Fibroblast of lung (primary cell): ENCODE measurements around the gene HYAL1.

Experiments used
- EZH2 ChIP-seq: IDR thresholded peaks from 2 replicates; pipeline ENCODE4 v1.5.1; 2012; ENCODE audit warnings: low read length, control low read depth, mild to moderate bottlenecking; ENCODE audit errors: missing control alignments
- TF ChIP-seq, protein P1 (sequence below), 2 donors: IDR thresholded peaks in 1 of 2; conservative IDR thresholded peaks in 1 of 2; 1 replicate in 1 of 2; 2 replicates in 1 of 2; pipeline ENCODE4 v1.5.1; 2011 to 2012; ENCODE audit warnings: low read length in 2 of 2, control low read depth in 1 of 2, inconsistent platforms in 1 of 2, low read depth in 1 of 2, mild to moderate bottlenecking in 1 of 2

DNA sequence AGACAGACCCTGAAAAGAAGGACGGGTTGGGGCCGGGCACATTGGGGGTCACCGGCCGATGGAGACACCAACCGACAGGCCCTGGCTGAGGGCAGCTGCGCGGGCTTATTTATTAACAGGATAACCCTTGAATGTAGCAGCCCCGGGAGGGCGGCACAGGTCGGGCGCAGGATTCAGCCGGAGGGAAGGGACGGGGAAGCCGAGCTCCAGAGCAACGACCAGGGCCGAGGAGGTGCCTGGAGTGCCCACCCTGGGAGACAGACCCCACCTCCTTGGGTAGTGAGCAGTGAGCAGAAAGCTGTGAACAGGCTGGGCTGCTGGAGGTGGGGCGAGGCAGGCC is 26.6 kb downstream of the HYAL1 start:
- TF ChIP-seq, protein P1, sequence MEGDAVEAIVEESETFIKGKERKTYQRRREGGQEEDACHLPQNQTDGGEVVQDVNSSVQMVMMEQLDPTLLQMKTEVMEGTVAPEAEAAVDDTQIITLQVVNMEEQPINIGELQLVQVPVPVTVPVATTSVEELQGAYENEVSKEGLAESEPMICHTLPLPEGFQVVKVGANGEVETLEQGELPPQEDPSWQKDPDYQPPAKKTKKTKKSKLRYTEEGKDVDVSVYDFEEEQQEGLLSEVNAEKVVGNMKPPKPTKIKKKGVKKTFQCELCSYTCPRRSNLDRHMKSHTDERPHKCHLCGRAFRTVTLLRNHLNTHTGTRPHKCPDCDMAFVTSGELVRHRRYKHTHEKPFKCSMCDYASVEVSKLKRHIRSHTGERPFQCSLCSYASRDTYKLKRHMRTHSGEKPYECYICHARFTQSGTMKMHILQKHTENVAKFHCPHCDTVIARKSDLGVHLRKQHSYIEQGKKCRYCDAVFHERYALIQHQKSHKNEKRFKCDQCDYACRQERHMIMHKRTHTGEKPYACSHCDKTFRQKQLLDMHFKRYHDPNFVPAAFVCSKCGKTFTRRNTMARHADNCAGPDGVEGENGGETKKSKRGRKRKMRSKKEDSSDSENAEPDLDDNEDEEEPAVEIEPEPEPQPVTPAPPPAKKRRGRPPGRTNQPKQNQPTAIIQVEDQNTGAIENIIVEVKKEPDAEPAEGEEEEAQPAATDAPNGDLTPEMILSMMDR (conservative IDR thresholded peaks at IDR 0.05 in 1 of 2, IDR thresholded peaks at IDR 0.05 in 1 of 2; ENCODE audit: low read depth in 1 of 2, low read length in 2 of 2): no peak
- no peak for TF ChIP-seq EZH2
